ENCODE results near the gene TRAF3.
A peak's percentile ranks its signal among the peaks of the same experiment; 100 is the strongest.
"Not testable (repeated sequence)": the region's sequence is repeated elsewhere in the genome, so short reads cannot be mapped to it uniquely, and the experiment has no call there.

The TRAF3 gene

DNA sequence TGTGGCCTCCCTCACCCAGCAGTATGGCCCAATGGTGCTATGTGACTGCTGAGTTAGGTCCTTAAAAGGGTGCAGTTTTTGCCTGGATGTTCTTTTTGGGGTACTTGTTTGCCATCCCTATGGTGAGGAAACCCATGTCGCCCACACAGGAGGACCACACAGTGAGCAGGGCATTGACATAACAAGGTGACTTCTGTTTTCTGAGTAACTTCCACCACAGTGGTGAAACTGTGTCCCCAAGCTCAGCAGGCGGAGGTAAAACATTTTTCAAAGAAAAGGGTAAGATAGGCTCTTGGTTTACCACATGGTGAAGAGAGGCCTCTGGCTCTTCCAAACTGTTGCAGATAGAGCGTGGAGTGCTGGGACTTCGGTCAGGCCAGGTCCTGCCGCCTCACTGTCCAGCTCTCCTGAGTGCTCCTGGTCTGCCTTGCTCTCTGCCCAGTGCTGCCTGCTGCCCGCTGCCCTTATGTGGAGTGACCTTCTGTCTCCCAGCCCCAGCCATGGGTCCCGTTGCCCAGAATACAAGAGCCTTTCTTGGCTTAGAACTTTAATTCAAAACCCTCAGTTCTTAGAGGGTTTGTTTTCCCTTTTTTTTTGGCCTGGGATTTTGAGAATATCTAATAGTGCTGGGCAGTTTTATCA is 54.0 kb downstream of the TRAF3 start:
- DNase-seq, result no peak

- DNase-seq, result no peak
Observed at GRCh38 chr14:102833341-102833740, 56.1 kb downstream of the TRAF3 start.

GRCh38 chr14:102833991-102834390 is 56.7 kb downstream of the TRAF3 start:
- DNase-seq, result no peak

DNA sequence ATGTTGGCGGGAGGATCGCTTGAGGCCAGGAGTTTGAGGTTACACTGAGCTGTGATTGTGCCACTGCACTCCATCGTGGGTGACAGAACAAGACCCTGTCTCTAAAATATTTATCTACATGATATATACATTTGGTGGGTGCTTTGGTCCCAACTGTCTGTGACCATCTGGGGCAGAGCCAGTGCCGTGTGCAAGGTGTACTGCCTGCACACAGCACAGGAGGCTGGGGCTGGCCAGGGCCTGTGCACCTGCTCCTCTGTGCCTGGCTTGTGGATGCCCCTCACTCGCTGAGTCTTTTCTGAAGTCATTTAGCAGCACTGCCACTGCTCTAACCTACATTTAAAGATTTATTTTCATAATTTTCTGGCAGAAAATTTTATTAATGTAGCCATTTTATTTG is 58.7 kb downstream of the TRAF3 start:
- no peak for DNase-seq

- DNase-seq, result not testable (repeated sequence)
Observed at GRCh38 chr14:102837120-102837519, 59.9 kb downstream of the TRAF3 start.

GRCh38 chr14:102838501-102838900 is 61.3 kb downstream of the TRAF3 start:
- no peak for DNase-seq

- DNase-seq, result no peak
Observed at GRCh38 chr14:102840115-102840514, 62.9 kb downstream of the TRAF3 start.

- DNase-seq, result no peak
Observed at GRCh38 chr14:102840771-102841528, 63.7 kb downstream of the TRAF3 start.

DNA sequence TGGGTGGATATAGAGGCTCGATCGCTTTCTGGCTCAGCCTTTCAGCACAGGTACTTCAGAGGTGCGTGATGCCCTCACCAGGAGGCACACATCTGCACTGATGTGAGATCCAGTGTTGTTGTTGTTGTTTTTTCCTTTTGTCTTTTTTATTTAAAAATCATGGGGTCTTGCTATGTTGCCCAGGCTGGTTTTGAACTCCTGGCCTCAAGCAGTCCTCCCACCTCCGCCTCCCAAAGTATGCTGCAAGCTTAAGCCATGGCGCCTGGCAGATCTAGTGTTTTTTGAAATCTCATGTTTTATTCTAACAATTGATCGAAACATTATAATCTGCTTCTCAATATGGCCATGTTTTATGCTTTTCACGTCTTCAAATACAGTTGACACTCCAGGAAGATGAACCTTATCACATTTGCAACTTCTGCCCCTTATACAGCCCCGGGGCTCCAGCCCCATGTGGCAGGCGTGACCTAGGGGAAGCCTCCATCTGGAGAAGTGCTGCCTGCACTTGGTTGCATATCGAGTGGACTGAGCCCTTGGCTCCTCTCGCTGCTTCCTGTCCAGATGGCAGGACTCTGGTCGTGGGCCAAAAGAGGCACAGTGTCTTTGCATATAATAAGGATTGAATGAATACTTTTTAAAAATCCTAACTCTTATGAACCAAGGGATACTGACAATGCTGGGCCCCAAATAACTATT is 71.7 kb downstream of the TRAF3 start:
- peak; percentile 45 for DNase-seq

- DNase-seq, result no peak
Observed at GRCh38 chr14:102849526-102850379, 72.5 kb downstream of the TRAF3 start.

DNA sequence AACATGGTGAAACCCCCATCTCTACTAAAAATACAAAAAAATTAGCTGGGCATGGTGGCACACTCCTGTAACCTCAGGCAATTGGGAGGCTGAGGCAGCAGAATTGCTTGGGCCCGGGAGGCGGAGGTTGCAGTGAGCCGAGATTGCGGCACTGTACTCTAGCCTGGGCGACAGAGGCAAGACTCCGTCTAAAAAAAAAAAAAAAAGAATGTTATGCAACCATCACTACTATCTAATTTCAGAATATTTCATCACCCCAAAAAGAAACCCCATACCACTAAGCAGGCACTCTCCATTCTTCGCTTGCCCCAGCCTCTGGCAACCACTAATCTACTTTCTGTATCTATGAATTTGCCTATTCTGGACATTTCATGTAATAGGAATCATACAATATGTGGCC is 76.4 kb downstream of the TRAF3 start:
- no peak for DNase-seq

DNA sequence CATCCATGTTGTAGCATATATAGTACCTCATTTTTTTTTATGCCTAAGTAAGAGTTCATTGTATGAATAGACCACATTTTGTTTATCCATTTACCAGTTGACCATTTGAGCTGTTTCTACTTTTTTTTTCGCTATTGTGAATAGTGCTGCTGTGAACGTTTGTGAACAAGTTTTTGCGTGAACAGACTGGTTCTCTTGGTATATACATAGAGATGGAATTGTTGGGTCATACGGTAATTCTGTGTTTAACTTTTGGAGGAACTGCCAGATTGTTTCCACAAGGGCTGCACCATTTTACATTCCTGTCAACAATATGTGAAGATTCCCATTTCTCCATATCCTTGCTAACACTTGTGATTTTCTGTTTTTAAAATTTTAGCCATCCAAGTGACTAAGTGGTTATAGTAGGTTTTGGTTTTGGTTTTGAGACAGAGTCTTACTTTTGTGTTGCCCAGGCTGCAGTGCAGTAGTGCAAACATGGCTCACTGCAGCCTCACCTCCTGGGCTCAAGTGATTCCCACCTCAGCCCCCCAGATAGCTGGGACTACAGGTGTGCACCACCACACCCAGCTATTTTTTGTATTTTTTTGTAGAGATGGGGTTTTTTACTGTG is 76.9 kb downstream of the TRAF3 start:
- no peak for DNase-seq

GRCh38 chr14:102856179-102856578 is 78.9 kb downstream of the TRAF3 start:
- no peak for DNase-seq

DNA sequence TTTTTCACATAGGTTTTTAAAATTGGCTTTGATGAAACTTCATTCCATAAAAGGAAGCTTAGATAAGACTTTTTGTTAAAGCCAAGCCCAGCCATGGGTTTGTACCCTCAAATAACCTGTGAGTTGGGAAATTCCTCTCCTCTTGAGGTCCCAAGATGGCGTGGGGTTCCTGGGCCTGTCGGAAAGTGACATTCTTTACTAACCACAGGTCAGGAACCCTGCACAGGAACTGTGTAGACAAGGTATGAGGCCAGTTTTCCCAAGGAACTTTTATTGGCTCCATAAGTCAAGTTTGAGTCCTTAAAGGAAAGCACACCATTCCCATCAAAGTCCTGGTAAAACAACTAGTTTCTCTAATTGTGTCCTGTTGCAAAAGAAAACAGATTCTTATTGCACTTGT is 80.2 kb downstream of the TRAF3 start:
- DNase-seq, result no peak

GRCh38 chr14:102859911-102860310 is 82.7 kb downstream of the TRAF3 start:
- no peak for DNase-seq

- no peak for DNase-seq
Observed at GRCh38 chr14:102862154-102862773, 85.0 kb downstream of the TRAF3 start.

GRCh38 chr14:102863381-102863780 is 86.1 kb downstream of the TRAF3 start:
- DNase-seq, result no peak

DNA sequence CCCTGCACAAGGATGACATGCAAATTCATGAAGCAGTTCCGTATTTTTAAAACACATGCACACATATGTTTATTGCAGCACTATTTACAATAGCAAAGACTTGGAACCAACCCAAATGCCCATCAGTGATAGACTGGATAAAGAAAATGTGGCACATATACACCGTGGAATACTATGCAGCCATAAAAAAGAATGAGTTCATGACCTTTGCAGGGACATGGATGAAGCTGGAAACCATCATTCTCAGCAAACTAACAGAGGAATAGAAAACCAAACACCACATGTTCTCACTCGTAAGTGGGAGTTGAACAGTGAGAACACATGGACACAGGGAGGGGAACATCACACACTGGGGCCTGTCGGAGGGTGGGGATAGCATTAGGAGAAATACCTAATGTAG is 88.7 kb downstream of the TRAF3 start:
- DNase-seq, result not testable (repeated sequence)

DNA sequence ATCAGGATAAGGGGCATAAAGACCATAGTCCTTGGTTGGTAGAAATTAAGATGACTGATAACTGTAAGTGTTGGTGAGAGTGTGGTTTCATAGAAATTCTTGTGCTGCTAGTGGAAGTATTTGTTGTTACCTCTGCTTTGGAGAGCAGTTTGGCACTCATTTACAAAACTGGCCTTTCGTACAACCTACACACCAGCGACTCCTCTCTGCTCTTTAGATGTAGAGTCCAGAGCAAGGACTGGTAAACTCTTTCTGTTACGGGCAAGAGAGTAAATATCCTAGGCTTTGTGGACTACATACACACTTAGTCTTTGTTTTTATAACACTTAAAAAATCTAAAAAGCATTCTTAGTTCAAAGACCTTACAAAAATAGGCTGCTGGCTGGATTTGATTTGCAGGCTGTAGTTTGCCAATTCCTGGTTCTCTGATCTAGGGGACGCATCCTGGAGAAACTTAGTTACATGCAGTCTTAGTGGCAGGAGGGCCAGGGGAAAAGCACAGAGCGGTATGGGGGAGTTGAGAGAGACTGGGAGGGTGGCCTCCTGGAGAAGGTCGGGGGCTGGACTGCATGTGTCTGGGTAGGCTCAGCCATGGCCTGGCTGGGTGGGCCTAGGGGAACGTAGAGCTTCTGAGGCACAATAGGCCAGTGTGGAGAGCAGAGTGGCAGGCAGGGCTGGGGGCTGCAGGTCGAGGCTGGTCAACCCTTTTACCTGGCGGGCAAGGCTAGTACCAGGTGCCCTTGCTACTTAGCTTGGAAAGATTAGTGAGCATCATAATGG is 89.9 kb downstream of the TRAF3 start:
- DNase-seq, result no peak

- no peak for DNase-seq
Observed at GRCh38 chr14:102867826-102868580, 90.8 kb downstream of the TRAF3 start.

All from NCI-H774 (cell line).